SK-N-SH treated with all-trans-retinoic acid at 6 μM for 48 hours (cell line): ENCODE results near the gene CALHM1.

Experiments
- ARNTL ChIP-seq: fragments of 450-650 bp; formaldehyde crosslinking; IDR thresholded peaks from 2 replicates; pipeline ENCODE4 v1.5.0; 2020; ENCODE audit warnings: low read depth, mild to moderate bottlenecking, moderate library complexity, borderline replicate concordance
- ESRRG ChIP-seq: fragments of 250-450 bp; sonication (Bioruptor Pico); IDR thresholded peaks from 2 replicates; pipeline ENCODE4 v1.6.1; 2021; ENCODE audit warnings: mild to moderate bottlenecking
- GLIS3 ChIP-seq: fragments of 250-450 bp; sonication (Bioruptor Pico); IDR thresholded peaks from 2 replicates; pipeline ENCODE4 v1.5.0; 2020; ENCODE audit warnings: mild to moderate bottlenecking, moderate library complexity
- ISL1 ChIP-seq: fragments of 250-450 bp; sonication (Bioruptor Pico); IDR thresholded peaks from 2 replicates; pipeline ENCODE4 v2.1.2; 2022; ENCODE audit warnings: mild to moderate bottlenecking, moderate library complexity
- OSR1 ChIP-seq: fragments of 250-450 bp; sonication (Bioruptor Pico); IDR thresholded peaks from 2 replicates; pipeline ENCODE4 v1.8.0; 2022; ENCODE audit warnings: moderate library complexity, mild to moderate bottlenecking, inconsistent platforms
- PATZ1 ChIP-seq: fragments of 250-450 bp; sonication (Bioruptor Pico); IDR thresholded peaks from 2 replicates; pipeline ENCODE4 v1.8.0; 2020; ENCODE audit warnings: mild to moderate bottlenecking, moderate library complexity, borderline replicate concordance
- ZC3H10 ChIP-seq: fragments of 250-450 bp; sonication (Bioruptor Pico); IDR thresholded peaks from 2 replicates; pipeline ENCODE4 v1.5.1; 2021; ENCODE audit warnings: mild to moderate bottlenecking, moderate library complexity
- ZFP3 ChIP-seq: fragments of 250-450 bp; sonication (Bioruptor Pico); IDR thresholded peaks from 2 replicates; pipeline ENCODE4 v1.5.0; 2020; ENCODE audit warnings: mild to moderate bottlenecking, moderate library complexity
- ZFP30 ChIP-seq: fragments of 450-650 bp; formaldehyde crosslinking; IDR thresholded peaks from 2 replicates; pipeline ENCODE4 v1.5.0; 2022; ENCODE audit warnings: mild to moderate bottlenecking, moderate library complexity
- TF ChIP-seq, protein P1 (sequence below): fragments of 250-450 bp; sonication (Bioruptor Pico); IDR thresholded peaks from 2 replicates; pipeline ENCODE4 v1.8.0; 2021; ENCODE audit warnings: low read depth, mild to moderate bottlenecking, moderate library complexity, borderline replicate concordance
- TF ChIP-seq, protein P2 (sequence below): fragments of 250-450 bp; sonication (Bioruptor Pico); IDR thresholded peaks from 2 replicates; pipeline ENCODE4 v1.5.1; 2020; ENCODE audit warnings: low read depth, mild to moderate bottlenecking, moderate library complexity

- TF ChIP-seq ZC3H10 (CRISPR knock-in tag) (no peak), PATZ1 (no peak), ZFP3 (CRISPR knock-in tag) (no peak), ARNTL (no peak), ISL1 (CRISPR knock-in tag) (no peak), OSR1 (no peak), GLIS3 (no peak), ZFP30 (CRISPR knock-in tag) (no peak), ESRRG (CRISPR knock-in tag) (no peak)
- TF ChIP-seq, protein P1, sequence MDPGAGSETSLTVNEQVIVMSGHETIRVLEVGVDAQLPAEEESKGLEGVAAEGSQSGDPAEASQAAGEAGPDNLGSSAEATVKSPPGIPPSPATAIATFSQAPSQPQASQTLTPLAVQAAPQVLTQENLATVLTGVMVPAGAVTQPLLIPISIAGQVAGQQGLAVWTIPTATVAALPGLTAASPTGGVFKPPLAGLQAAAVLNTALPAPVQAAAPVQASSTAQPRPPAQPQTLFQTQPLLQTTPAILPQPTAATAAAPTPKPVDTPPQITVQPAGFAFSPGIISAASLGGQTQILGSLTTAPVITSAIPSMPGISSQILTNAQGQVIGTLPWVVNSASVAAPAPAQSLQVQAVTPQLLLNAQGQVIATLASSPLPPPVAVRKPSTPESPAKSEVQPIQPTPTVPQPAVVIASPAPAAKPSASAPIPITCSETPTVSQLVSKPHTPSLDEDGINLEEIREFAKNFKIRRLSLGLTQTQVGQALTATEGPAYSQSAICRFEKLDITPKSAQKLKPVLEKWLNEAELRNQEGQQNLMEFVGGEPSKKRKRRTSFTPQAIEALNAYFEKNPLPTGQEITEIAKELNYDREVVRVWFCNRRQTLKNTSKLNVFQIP (CRISPR knock-in tag): no peak
- TF ChIP-seq, protein P2, sequence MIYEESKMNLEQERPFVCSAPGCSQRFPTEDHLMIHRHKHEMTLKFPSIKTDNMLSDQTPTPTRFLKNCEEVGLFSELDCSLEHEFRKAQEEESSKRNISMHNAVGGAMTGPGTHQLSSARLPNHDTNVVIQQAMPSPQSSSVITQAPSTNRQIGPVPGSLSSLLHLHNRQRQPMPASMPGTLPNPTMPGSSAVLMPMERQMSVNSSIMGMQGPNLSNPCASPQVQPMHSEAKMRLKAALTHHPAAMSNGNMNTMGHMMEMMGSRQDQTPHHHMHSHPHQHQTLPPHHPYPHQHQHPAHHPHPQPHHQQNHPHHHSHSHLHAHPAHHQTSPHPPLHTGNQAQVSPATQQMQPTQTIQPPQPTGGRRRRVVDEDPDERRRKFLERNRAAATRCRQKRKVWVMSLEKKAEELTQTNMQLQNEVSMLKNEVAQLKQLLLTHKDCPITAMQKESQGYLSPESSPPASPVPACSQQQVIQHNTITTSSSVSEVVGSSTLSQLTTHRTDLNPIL (CRISPR knock-in tag): no peak
Observed at GRCh38 chr10:103419101-103419500, 39.6 kb downstream of the CALHM1 start.
